GM10847 (cell line): ENCODE measurements around the gene SOX8.
A peak's percentile ranks its signal among the peaks of the same experiment; 100 is the strongest.

Experiments
- POLR2A ChIP-seq: IDR thresholded peaks from 2 replicates; pipeline ENCODE4 v1.6.1; 2011; ENCODE audit not compliant: insufficient read length; ENCODE audit errors: extremely low read depth

SOX8 gene

DNA sequence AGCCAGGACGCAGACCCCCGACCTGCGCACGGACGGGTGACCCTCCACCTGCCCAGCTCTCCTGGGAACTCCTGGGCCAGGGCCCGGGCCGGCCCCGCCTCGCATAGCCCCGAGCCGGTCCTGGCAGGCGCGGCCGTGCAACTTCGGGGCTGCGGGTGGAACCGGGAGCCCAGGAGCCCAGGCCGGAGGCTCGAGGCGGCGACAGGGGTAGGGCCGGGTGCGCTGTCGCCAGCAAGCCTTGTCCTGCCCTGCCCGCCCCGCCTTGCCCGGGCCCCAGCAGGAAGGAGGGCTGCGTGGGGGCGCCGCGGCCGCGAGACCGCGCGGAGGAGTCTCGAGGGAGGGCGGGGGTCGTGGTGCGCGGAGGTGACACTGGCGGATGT is 11.2 kb upstream of the SOX8 start:
- no peak for TF ChIP-seq POLR2A

DNA sequence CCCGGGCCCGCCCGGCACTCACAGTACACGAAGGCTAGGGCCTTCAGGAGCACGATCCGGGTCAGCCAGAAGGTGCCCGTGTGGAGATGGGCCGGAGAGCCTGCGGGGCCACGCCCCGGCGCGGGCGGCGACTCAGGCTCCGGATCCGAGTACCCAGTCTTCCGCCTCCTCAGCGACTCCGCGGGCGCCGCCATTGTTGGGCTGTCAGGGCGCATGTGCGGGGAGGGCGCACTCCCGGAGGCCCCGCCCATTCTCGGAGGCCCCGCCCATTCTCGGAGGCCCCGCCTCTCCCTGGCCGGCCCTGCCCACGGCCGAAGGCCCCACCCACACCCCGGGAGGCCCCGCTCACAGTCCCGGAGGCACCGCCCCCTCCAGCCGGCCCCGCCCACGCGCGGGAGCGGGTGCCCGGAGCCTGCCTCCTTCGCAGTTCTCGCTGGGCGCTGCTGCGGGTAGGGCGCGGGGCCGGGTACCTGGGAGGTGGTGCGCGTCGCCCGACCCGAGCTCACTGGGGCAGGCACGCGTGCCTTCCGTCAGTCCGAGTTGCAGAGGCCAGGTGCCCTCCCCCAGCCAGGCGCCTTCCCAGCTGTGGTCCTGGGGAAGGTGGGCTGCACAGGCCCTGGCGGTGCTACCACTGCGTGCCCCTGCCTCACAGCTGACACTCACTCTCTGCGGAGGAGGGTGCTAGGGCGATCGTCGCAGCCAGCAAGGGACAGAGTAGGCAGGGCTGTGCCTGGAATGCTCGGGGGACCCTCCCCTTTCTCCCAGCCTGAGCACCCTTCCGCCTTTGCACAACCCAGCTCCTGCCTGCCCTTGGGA is 10.6 kb upstream of the SOX8 start, which contains the start of gene LMF1:
LMF1 (minus strand) TSS at position 219 of the 816 bp plus-strand sequence; CDS start at position 215, 4 bp downstream.
- peak; percentile 64 for TF ChIP-seq POLR2A

DNA sequence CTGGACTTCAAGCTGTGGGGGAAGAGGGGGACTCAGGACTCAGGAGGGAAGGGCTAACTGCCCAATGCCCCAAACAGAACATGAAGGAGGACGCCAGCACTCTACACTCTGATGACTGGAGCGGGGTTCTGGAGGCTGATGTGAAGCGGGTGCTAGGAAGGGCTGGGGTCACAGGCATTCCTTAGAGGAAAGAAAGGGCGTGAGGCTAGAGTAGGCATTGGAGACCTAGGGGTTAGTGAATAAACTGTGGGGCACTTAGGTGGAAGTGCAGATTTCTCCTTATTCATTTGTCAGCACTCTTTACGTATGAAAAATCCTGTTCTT is 10.0 kb upstream of the SOX8 start:
- TF ChIP-seq POLR2A: no peak

DNA sequence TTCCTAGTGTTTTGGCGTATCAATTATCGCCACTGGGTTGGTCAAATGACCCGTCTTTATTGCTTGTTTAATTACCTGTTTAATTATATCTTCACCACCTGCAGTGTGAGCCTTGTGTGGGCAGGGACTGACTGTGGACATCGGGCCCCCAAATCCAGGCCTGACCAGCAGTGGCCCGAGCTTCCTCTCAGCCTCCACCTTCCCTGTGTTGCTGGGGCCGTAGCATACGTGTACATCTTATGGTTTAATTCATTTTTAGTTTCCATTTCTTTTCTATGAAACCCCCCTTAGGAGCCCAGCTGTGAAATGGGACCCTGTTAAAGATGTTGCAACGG is 9.6 kb upstream of the SOX8 start:
- TF ChIP-seq POLR2A: no peak

DNA sequence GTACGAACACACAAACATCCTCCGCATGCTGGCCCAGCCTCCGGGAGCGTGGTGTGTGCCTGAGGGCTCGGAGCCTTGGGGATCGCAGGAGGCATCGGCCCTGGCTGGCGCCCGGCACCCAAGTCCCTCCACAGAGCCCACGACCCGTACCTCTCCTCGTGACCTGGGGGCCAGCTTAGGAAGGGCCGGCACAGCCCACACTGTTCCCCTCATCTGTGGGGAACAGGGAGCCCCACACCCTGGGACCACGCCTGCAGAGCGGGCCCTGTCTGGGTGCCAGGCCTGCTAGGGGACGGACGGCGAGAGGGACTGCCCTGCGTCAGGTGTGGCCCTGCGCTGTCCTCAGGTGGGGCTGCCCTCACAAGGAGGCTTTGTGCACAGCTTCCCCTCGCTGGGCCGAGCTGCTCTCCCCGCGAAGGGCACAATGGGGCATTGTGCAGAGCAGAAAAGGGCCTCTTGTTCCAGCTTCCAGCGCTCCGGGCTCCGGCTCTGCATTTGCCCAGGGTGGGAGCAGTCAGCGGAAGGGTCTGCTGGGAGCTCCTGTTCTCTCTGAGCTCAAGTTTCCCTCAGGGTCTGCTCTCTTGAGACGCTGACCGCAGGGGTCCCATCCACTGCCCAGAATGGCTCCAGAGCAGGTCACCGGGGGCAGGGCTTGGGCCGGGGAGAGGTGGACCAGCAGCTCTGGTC is 9.1 kb upstream of the SOX8 start:
- no peak for TF ChIP-seq POLR2A

DNA sequence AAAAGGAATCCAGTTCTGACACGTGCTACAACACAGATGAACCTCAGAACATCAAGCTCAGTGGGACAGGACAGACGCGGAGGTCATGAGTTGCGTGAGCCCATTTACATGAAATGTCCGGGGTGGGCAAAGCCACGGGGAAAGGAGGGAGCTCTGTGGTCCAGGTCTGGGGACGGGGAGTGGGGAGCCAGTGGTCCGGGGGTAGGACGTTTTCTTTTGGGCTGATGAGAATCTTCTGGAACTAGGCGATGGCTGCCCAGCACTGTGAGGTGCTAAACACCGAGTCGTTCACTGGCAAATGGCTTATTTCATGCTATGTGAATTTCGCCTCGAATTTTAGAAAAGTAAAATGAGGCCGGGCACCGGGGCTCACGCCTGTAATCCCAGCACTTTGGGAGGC is 8.2 kb upstream of the SOX8 start:
- no peak for TF ChIP-seq POLR2A

DNA sequence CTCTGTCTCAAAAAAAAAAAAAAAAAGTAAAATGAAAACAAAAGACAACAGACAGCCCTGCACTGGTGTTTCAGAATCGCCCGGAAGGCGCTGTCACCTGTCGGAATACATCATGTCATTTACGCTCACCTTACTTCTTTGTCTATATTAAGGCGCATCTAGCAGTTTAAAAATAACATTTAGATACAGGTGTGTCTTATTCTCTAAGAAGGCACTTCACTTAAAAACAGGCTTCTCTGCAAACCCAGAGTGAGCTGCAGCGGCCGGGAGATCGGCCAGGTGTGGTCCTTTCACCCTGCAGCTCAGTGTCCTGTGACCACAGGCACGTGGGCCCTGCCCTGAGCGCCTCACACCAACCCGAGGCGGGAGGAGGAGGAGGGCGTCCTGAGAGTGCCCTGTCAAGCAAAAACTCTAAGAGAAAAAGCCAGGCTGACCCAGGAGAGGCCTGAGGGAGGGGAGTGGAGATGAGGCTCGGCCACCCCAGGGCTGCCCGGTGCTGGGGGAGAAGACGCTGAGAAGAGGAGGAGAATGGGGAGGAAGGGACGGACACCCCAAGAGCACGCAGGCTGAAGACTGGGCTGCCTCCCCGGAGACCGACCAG is 7.5 kb upstream of the SOX8 start:
- no peak for TF ChIP-seq POLR2A

DNA sequence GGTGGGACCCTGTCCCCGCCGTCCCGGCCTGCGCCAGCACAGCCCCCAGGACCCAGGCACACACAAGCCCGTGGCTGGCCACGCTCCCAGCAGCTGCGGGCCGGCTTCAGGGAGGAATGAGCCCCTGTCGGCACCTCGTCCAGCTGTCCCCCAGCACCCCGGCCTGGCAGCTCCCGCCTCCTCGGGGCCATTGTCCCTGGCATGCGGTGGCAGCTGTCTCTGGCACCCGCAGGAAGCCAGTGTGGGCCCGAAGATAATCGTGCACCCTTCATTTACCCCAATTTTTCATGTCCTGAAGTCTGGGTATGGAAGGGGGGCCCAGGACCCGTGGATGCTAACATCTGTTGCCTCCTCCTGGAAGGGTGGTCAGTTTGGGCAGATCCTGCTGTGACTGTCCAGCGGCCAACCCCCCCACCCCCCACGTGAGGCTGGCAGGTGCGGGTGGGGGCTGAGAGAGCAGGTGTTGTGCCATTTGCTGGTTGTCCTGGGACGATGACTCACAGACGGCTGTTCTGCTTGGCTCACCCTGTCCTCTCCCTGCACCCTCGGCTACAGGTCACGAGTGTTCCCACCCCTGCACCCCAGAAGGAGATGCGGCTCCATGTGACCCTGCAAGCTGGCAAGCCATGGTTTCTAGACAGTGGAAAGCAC is 6.8 kb upstream of the SOX8 start:
- TF ChIP-seq POLR2A: no peak

DNA sequence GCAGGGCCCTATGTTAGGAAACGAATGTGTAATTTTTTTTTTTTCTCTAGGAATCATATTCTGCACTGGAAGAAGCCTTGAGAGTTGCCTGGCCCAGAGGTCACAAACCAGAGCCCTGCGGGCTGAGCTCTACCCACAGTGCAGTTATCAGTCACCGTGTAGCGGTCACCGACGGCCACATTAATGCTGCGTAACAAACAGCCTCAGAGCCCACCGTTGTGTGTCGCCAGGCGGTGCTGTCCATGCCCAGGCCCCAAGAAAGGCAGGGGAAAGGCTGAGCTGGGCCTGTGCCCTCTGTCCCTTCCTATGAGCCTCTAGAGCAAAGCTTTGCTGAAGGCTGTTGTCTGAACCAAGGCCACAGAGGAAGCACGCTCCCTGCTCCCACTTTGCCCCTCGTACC is 6.3 kb upstream of the SOX8 start:
- TF ChIP-seq POLR2A: no peak

DNA sequence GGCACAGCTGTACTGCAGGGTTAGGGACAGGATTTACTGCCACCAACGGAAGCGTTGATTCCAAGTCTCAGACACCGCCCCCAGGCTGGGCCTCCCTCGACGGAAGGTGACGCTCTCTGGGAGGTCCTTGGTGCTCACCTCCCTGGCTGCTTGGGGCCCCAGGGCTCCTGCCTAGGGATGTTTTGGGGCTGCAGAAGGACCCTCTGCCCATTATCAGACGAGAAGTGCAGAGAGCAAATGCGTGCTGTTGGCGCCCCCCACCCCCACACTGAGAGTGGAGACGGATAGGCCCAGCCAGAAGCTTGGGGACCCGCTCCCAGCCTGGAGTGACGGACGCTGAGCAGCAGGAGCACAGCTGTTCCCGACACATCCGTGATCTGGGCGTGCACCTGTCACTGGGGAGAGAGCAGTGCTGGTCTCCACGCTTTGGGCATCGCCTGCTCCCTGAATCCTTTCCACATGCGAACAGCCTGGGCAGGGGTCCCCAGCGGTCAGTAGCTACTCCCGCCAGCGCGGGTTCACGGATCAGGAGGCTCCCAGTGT is 5.1 kb upstream of the SOX8 start:
- TF ChIP-seq POLR2A: no peak

DNA sequence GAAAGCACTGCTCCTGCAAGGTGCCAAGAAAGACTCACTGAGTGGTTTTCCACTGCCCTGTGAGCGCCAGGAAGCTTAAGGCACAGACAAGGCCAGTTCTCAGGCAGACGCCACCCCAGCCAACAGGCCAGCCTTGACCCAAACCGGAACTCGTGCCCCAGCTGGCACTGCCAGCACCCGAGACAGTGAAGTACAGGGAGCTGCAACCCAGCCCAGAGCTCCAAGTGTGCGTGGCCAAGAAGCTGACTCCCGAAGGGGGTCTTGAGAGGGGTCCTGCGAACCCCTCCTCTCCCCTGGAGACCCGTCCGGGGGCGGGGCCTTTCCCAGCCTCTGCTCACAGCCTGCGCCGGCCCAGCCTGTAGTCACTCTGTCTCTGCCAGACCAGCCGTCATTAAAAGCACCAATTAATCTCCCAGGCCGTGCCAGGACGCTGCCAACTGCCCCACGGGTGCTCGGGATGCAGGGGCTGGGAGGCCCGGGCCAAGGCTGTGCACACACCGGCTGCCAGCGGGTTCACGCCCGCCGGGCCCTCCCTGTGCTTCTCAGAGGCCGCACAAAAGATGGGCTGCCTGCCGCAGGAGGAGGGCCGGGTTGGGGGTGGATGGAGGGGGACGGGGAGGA is 4.4 kb upstream of the SOX8 start:
- TF ChIP-seq POLR2A: no peak

DNA sequence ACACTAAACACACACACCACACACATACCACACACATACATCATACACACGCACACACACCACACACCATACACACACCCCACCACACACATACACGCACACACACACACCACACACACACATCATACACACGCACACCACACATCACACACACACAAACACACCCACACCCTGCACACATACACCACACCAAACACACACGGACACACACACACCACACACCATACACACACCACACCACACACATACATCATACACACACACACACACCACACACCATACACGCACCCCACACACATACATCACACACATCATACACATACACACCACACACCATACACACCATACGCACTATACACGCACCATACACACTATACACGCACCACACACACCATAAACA is 3.7 kb upstream of the SOX8 start:
- TF ChIP-seq POLR2A: no peak

DNA sequence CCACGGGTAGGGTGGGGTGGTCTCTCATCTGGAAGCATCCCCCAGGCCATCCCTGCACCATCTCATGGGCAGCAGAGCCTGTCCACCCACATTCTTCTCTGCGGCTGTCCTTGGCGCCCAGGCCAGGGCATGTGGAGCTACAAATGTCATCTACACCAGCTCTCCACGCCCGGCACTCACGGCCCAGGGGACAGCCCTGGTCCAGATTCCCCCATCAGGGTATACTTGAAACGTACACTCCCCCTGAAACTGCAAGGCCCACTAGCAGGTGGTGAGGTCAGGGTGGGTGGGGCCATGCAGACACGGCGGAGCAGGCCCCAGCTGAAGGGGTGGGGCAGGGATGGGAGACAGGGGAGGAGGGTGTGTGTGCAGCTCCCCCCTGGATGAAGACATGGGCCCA is 3.2 kb upstream of the SOX8 start:
- TF ChIP-seq POLR2A: no peak

DNA sequence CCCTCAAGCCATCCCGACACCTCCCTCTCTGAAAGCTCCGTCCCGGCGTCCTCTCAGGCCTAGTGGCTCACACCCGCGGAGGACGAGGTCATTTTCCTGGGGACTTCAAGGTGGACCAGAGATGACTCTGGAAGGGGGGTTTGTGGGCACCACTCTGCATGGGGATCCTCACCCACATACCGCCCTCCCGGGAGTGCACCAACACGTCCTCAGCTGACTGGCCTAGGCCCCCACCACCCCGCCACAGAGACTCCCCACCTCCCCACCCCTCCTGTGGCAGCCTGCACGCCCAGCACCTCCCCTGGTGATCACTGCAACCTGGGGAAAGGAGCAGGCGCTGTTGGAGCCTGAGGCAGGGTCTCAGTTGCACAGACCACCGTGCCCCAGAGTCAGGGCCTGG is 2.4 kb upstream of the SOX8 start:
- no peak for TF ChIP-seq POLR2A

DNA sequence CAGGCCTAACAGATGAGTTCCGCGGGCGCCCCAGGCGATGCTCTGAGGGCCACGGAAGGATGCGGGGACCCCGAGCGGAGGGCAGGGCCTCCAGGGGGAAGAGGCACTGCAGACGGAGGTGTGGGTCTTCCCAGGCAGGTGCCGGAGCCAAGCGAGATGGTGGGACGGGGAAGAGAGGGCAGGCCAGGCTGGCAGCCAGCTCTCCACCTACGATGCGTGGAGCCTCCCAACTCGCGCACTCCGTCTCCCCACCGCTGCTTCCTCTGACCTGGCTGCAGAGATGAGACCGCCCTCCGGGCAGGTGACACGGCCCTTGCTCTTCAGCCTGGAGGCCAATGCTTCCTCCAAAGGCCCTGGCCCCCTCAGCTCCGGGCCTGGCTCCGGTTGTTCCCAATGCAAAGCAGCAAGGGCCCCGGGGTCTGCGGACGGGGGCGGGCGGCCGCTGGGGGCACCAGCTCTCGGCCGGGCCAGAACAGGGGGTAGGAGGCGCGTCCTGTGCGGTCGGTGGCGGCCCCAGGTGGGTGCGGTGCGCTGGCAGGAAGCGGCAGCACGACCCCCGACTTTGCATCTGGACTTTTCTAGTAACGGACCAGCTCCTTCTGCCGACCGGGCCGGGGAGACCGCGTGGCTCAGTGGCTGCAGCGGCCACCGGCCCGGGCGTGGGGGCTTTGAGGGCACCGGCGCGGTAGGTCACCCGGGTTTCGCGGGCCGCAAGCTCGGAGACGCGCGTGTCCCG is 1.5 kb upstream of the SOX8 start:
- no peak for TF ChIP-seq POLR2A
